HepG2 (cell line): Measurements from ENCODE around the gene ZNRF4. TPM values are rescaled to one million over a fixed set of nuclear protein-coding genes. Genes with fewer than 3 reads are reported as not detected.

ENCODE experiments used
- ATAC-seq: fragments of 200-7000 bp; cut with Tn5 transposase; 3 replicates; pipeline ENCODE4 v1.9.1; 2020; ENCODE audit warnings: mild to moderate bottlenecking, moderate library complexity
- BruUV-seq: library from RNA; stranded (reverse); fragments of 400-500 nt; replicated peaks from 2 replicates; lab custom pipeline; 2021; lab: Mats Ljungman, UMichigan
- CTCF ChIA-PET: fragments of 300-600 bp; formaldehyde crosslinking; extraction: SDS; loops from one replicate; lab custom pipeline; 2021; ENCODE audit warnings: low total read pairs, inconsistent platforms, low intra/inter-chr PET ratio; lab: Yijun Ruan, JAX
- POLR2A ChIA-PET: fragments of 350-600 bp; sonication (Branson Sonifier 250); formaldehyde crosslinking; loops from one replicate; lab custom pipeline; 2020; ENCODE audit warnings: antibody characterized with exemption, inconsistent platforms; lab: Yijun Ruan, JAX
- DNase-seq: peaks from one replicate; pipeline ENCODE4 v3.0.0-alpha.2; 2015; ENCODE audit warnings: low spot score
- FAIRE-seq: peaks from 3 replicates; lab custom pipeline; 2011; peaks lifted over from hg19 to GRCh38; lab: Jason Lieb, UNC
- H2AFZ ChIP-seq: one replicate; pipeline ENCODE4 v1.6.1; 2011; ENCODE audit warnings: low read length, inconsistent platforms
- H3K27ac ChIP-seq: fragments of 300-600 bp; 3 replicates; pipeline ENCODE4 v1.8.0; 2011; ENCODE audit warnings: mixed run types, mild to moderate bottlenecking, mixed read lengths, low read length, inconsistent platforms; ENCODE audit not compliant: insufficient read depth; ENCODE audit errors: extremely low read length
- H3K27me3 ChIP-seq, 2 experiments: fragments of 200-600 bp in 1 of 2; 2 replicates in 1 of 2; 3 replicates in 1 of 2; pipeline versions ENCODE4 v1.6.0 to v1.8.0; 2011; ENCODE audit warnings: low read length in 2 of 2, mild to moderate bottlenecking in 2 of 2, moderate library complexity in 2 of 2, inconsistent platforms in 1 of 2; ENCODE audit not compliant: insufficient read depth in 2 of 2, control insufficient read depth in 1 of 2
- H3K36me3 ChIP-seq, 2 experiments: fragments of 200-600 bp in 1 of 2; replicated peaks in 1 of 2; 2 replicates in 1 of 2; 3 replicates in 1 of 2; pipeline versions ENCODE4 v1.5.1 to v1.8.0; 2011; ENCODE audit warnings: low read length in 2 of 2, inconsistent platforms in 1 of 2; ENCODE audit not compliant: insufficient read depth in 2 of 2, control insufficient read depth in 1 of 2
- H3K4me1 ChIP-seq: 2 replicates; pipeline ENCODE4 v1.5.1; 2012; ENCODE audit warnings: low read length, inconsistent platforms; ENCODE audit not compliant: insufficient read depth
- H3K4me2 ChIP-seq: 2 replicates; pipeline ENCODE4 v1.6.0; 2011; ENCODE audit warnings: low read depth, low read length, inconsistent platforms
- H3K4me3 ChIP-seq, 3 experiments: fragments of 200-600 bp in 1 of 3; sonication (generic), shearing (Covaris generic) in 1 of 3; replicated peaks in 1 of 3; 2 replicates each; pipeline ENCODE4 v1.5.1; 2011 to 2016; ENCODE audit warnings: low read length in 3 of 3, inconsistent platforms in 2 of 3, low read depth in 2 of 3, mild to moderate bottlenecking in 2 of 3, control low read depth in 1 of 3, mixed read lengths in 1 of 3; ENCODE audit not compliant: insufficient read depth in 1 of 3
- H3K79me2 ChIP-seq: one replicate; pipeline ENCODE4 v1.6.1; 2011; ENCODE audit warnings: low read length, inconsistent platforms; ENCODE audit not compliant: insufficient read depth
- H3K9ac ChIP-seq: 2 replicates; pipeline ENCODE4 v1.6.0; 2011; ENCODE audit warnings: mild to moderate bottlenecking, low read depth, low read length, inconsistent platforms; ENCODE audit not compliant: insufficient read depth
- H3K9me3 ChIP-seq: 2 replicates; pipeline ENCODE4 v1.5.1; 2012; ENCODE audit warnings: mild to moderate bottlenecking, low read length
- H4K20me1 ChIP-seq: 2 replicates; pipeline ENCODE4 v1.6.0; 2011; ENCODE audit warnings: inconsistent platforms, mild to moderate bottlenecking, low read length, moderate library complexity; ENCODE audit not compliant: insufficient read depth
- BCL6 ChIP-seq: IDR thresholded peaks from 2 replicates; pipeline ENCODE4 v1.6.1; 2016; ENCODE audit warnings: missing genetic modification reagents, missing compliant biosample characterization
- KDM4B ChIP-seq: sonication (generic); formaldehyde crosslinking; IDR thresholded peaks from 2 replicates; pipeline ENCODE4 v1.4.0; 2020; ENCODE audit warnings: missing genetic modification reagents
- MAFG ChIP-seq: sonication (generic); formaldehyde crosslinking; IDR thresholded peaks from 2 replicates; pipeline ENCODE4 v1.5.1; 2020; ENCODE audit warnings: mild to moderate bottlenecking, missing genetic modification reagents
- NR3C1 ChIP-seq: sonication (generic); formaldehyde crosslinking; IDR thresholded peaks from 2 replicates; pipeline ENCODE4 v1.4.0; 2020; ENCODE audit warnings: missing genetic modification reagents
- PHF8 ChIP-seq: sonication (generic); formaldehyde crosslinking; IDR thresholded peaks from 2 replicates; pipeline ENCODE4 v1.5.0; 2020; ENCODE audit warnings: missing genetic modification reagents
- TEAD3 ChIP-seq: optimal IDR thresholded peaks from 2 replicates; pipeline ENCODE3; 2016; ENCODE audit warnings: borderline replicate concordance
- THAP11 ChIP-seq: IDR thresholded peaks from 2 replicates; pipeline ENCODE4 v1.6.1; 2016; ENCODE audit warnings: missing biosample characterization, missing genetic modification reagents
- XRCC5 ChIP-seq: fragments of 200-400 bp; formaldehyde crosslinking; optimal IDR thresholded peaks from 2 replicates; pipeline ENCODE3; 2017; ENCODE audit warnings: mild to moderate bottlenecking, low read length
- ZNF572 ChIP-seq: sonication (generic); formaldehyde crosslinking; IDR thresholded peaks from 2 replicates; pipeline ENCODE4 v1.5.1; 2020; ENCODE audit warnings: mild to moderate bottlenecking, missing genetic modification reagents
- ZNF841 ChIP-seq: sonication (generic); formaldehyde crosslinking; IDR thresholded peaks from 2 replicates; pipeline ENCODE4 v1.8.1; 2023; ENCODE audit warnings: missing genetic modification reagents, borderline replicate concordance
- WGBS: methylation state at CpG from one replicate; pipeline ENCODE4 v1.1.6; 2017; ENCODE audit warnings: low lambda C conversion rate; 5-methylcytosine and 5-hydroxymethylcytosine counted together
- in situ Hi-C: cut with HindIII; loops from 2 replicates; pipeline ENCODE4 v1.10.0; 2017; ENCODE audit warnings: low pct_unique_long_range_greater_than_20kb; ENCODE audit not compliant: extremely low pct_ligation_motif_present
- intact Hi-C: fragments of 100-400 bp; cut with micrococcal nuclease; formaldehyde crosslinking; loops from one replicate; pipeline ENCODE4 v1.10.0; 2022; ENCODE audit not compliant: unreplicated experiment
- polyA plus RNA-seq, 8 experiments: library from polyadenylated mRNA; depleted of rRNA in 3 of 8; stranded (reverse) in 7 of 8; unstranded in 1 of 8; fragments of >200 nt; fragmentation: Illumina TruSeq in 4 of 8; extraction: Trizol in 4 of 8; gene quantifications; 2 replicates each; pipeline versions ENCODE4 v1.2.1 to v1.2.3, GENCODE V29; 2011 to 2016; ENCODE audit warnings: low read depth in 4 of 8, missing spikeins in 1 of 8, mixed read lengths in 1 of 8; ENCODE audit not compliant: insufficient read depth in 1 of 8
- total RNA-seq, 5 experiments: library from RNA; depleted of rRNA; stranded (reverse); fragments of >200 nt; fragmentation: Illumina TruSeq; extraction: Trizol; gene quantifications; 2 replicates each; pipeline ENCODE4 v1.2.3, GENCODE V29; 2016; ENCODE audit warnings: low read depth in 1 of 5
- TF ChIP-seq, protein P1 (sequence below): sonication (generic); formaldehyde crosslinking; IDR thresholded peaks from 2 replicates; pipeline ENCODE4 v1.5.0; 2020; ENCODE audit warnings: missing genetic modification reagents
- TF ChIP-seq, protein P2 (sequence below): sonication (generic); formaldehyde crosslinking; IDR thresholded peaks from 2 replicates; pipeline ENCODE4 v1.9.0; 2021; ENCODE audit warnings: missing genetic modification reagents, mild to moderate bottlenecking, borderline replicate concordance
- TF ChIP-seq, protein P3 (sequence below): sonication (generic); formaldehyde crosslinking; IDR thresholded peaks from 2 replicates; pipeline ENCODE4 v1.4.0; 2020; ENCODE audit warnings: missing genetic modification reagents, borderline replicate concordance
- TF ChIP-seq, protein P4 (sequence below): sonication (generic); formaldehyde crosslinking; conservative IDR thresholded peaks from 2 replicates; pipeline ENCODE4 v1.4.0; 2020; ENCODE audit warnings: missing genetic modification reagents
- TF ChIP-seq, protein P5 (sequence below): sonication (generic); formaldehyde crosslinking; IDR thresholded peaks from 2 replicates; pipeline ENCODE4 v1.8.1; 2023; ENCODE audit warnings: mild to moderate bottlenecking, moderate library complexity, missing genetic modification reagents

ZNRF4 gene
- total and polyA plus RNA-seq, 2 of the 13 experiments (the other 11 are each of a cell fraction or from before 2014, with no cell fraction given), result not detected

DNA sequence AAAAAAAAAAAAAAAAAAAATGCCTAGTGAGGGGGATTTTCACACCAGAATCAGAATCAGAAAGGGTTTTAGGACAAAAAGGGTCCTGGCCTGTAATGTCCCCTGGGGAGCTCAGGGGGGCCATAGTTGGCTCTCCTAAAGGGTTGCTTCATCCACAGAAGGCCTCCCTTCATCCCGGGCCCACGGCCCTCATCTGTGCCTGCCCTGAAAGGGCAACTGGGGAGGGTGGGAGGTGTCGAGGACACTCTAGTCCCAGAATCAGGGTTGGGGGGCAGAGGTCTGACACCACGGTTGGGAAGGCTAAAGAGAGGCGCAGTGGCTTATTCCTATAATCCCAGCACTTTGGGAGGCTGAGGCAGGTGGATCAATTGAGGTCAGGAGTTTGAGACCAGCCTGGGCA lies 22.5 kb upstream of the ZNRF4 start:
- ATAC-seq (no peak), DNase-seq (no peak), FAIRE-seq (no peak)
- Histone ChIP-seq H3K36me3 (no peaks in the 10 kb centered on the region), H3K9me3 (no peaks in the 10 kb centered on the region), H3K9ac (no peak overlapping the region), H4K20me1 (no peaks in the 10 kb centered on the region), H3K27me3 (peaks cover 1 to 9% of the 10 kb centered on the region in 2 experiments; a peak in 1 of 5 replicates), H3K4me2 (no peak overlapping the region), H2AFZ (no peak overlapping the region), H3K4me3 (no peak overlapping the region), H3K79me2 (no peaks in the 10 kb centered on the region), H3K4me1 (peaks cover 18% of the 10 kb centered on the region), H3K27ac (no peak overlapping the region)
- POLR2A ChIA-PET, result no interaction called here
- WGBS, result 38% methylated on average over 5 of the region's 5 CpGs
- BruUV-seq, result no TSS peak
- intact Hi-C loops, result no loop called here
- in situ Hi-C loops, result no loop called here
- CTCF ChIA-PET, result no interaction called here
- TF ChIP-seq XRCC5 (no peak), PHF8 (CRISPR knock-in tag) (no peak), ZNF572 (no peak), KDM4B (CRISPR knock-in tag) (no peak), BCL6 (no peak), ZNF841 (CRISPR knock-in tag) (no peak), MAFG (CRISPR knock-in tag) (no peak), TEAD3 (CRISPR knock-in tag) (no peak), THAP11 (no peak), NR3C1 (CRISPR knock-in tag) (no peak)
- TF ChIP-seq, protein P1, sequence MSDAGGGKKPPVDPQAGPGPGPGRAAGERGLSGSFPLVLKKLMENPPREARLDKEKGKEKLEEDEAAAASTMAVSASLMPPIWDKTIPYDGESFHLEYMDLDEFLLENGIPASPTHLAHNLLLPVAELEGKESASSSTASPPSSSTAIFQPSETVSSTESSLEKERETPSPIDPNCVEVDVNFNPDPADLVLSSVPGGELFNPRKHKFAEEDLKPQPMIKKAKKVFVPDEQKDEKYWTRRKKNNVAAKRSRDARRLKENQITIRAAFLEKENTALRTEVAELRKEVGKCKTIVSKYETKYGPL (CRISPR knock-in tag), result no peak
- TF ChIP-seq, protein P2, sequence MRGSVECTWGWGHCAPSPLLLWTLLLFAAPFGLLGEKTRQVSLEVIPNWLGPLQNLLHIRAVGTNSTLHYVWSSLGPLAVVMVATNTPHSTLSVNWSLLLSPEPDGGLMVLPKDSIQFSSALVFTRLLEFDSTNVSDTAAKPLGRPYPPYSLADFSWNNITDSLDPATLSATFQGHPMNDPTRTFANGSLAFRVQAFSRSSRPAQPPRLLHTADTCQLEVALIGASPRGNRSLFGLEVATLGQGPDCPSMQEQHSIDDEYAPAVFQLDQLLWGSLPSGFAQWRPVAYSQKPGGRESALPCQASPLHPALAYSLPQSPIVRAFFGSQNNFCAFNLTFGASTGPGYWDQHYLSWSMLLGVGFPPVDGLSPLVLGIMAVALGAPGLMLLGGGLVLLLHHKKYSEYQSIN (CRISPR knock-in tag), result no peak
- TF ChIP-seq, protein P3, sequence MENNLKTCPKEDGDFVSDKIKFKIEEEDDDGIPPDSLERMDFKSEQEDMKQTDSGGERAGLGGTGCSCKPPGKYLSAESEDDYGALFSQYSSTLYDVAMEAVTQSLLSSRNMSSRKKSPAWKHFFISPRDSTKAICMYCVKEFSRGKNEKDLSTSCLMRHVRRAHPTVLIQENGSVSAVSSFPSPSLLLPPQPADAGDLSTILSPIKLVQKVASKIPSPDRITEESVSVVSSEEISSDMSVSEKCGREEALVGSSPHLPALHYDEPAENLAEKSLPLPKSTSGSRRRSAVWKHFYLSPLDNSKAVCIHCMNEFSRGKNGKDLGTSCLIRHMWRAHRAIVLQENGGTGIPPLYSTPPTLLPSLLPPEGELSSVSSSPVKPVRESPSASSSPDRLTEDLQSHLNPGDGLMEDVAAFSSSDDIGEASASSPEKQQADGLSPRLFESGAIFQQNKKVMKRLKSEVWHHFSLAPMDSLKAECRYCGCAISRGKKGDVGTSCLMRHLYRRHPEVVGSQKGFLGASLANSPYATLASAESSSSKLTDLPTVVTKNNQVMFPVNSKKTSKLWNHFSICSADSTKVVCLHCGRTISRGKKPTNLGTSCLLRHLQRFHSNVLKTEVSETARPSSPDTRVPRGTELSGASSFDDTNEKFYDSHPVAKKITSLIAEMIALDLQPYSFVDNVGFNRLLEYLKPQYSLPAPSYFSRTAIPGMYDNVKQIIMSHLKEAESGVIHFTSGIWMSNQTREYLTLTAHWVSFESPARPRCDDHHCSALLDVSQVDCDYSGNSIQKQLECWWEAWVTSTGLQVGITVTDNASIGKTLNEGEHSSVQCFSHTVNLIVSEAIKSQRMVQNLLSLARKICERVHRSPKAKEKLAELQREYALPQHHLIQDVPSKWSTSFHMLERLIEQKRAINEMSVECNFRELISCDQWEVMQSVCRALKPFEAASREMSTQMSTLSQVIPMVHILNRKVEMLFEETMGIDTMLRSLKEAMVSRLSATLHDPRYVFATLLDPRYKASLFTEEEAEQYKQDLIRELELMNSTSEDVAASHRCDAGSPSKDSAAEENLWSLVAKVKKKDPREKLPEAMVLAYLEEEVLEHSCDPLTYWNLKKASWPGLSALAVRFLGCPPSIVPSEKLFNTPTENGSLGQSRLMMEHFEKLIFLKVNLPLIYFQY, result no peak
- TF ChIP-seq, protein P4, sequence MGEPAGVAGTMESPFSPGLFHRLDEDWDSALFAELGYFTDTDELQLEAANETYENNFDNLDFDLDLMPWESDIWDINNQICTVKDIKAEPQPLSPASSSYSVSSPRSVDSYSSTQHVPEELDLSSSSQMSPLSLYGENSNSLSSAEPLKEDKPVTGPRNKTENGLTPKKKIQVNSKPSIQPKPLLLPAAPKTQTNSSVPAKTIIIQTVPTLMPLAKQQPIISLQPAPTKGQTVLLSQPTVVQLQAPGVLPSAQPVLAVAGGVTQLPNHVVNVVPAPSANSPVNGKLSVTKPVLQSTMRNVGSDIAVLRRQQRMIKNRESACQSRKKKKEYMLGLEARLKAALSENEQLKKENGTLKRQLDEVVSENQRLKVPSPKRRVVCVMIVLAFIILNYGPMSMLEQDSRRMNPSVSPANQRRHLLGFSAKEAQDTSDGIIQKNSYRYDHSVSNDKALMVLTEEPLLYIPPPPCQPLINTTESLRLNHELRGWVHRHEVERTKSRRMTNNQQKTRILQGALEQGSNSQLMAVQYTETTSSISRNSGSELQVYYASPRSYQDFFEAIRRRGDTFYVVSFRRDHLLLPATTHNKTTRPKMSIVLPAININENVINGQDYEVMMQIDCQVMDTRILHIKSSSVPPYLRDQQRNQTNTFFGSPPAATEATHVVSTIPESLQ (CRISPR knock-in tag), result no peak
- TF ChIP-seq, protein P5, sequence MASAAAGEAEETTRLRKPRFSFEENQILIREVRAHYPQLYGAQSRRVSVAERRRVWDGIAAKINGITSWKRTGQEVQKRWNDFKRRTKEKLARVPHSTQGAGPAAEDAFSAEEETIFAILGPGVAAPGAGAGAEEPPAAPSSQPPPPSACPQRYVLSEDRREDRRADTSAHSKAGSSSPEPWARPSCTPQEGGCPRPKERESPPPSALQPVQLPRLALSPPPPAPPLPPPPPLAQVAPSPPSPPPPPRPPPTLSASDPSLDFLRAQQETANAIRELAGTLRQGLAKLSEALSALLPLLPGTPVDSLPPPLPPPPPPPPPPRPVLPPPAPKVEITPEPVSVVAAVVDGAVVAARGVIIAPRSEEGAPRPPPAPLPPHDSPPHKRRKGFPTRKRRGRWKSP (CRISPR knock-in tag), result no peak
